Pons (tissue), 1 donor: ENCODE measurements around the gene BICD1.
"Not testable (repeated sequence)": the region's sequence is repeated elsewhere in the genome, so short reads cannot be mapped to it uniquely, and the experiment has no call there.

ENCODE experiments used
- DNase-seq: peaks from one replicate; pipeline ENCODE4 v3.0.0-alpha.2; 2016; ENCODE audit warnings: low spot score

The BICD1 gene

DNA sequence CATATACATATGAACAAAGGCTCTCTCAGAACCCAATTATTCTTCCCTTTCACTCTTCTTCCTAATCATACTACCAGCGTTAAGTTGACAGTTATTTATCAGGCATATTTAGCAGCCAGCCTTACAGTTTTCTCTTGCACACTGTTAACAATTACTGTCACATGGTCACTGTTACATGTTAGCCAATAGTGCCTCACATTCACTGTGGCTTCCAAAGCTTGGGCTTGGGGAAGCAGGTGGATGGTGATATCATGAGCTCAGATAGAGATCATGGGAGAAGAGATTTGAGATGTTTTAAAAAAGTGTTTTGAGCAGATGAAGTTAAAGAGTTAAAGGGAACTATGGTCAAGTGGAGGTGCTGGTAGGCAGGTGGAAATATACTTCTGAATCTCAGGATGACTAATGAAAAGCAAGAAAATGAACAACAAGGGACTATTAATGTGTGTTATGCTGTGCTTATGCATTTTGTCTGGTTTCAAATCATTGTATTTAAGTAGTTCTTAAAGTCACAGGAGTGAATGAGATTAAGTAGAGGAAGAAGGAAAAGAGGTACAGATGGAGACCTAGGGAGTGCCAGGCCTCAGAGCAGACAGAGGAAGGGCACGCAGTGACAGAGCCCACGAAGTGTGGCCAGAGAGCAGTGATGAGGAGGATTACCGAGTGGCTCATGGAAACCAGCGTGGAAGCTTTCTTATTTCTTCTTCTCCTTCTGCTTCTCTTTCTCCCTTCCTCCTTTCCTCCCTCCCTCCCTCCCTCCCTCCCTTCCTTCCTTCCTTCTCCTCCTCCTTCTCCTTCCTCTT, 39.6 kb downstream of the BICD1 start:
- no peak for DNase-seq

DNA sequence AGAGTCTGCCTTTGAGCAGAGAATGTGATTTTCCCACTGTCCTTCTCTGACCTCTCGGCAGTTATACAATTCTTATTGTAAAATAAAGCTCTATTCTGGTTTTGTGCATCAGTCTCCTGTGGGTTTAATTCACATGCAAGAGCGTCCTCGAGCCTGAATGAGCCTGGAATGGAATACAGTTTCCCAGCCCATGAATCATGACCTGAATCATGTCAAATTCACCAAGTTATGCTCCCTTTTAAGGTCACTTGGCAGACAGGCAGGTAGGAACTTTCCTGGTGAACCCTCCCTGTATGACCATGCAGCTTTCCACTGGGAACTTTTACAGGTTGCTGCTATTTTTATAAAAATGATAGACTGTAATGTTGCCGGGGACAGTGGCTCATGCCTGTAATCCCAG, 41.7 kb downstream of the BICD1 start:
- DNase-seq, result no peak

DNA sequence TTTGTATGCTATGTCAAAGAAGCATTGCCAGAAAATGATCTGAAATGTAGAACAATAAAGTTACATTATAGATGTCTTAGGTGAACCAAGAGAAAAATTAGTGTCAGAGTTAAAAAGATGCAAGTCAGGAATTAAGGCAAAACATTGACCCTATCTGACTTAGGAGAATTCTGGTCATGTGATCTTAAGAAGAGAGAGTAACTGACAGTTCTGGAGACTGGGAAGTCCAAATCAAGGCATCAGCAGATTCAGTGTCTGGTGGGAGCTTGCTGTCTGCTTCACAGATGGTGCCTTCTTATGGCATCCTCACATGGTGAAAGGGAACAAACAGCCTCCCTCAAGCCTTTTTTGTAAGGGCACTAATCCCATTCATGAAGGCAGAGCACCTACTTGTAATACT, 42.8 kb downstream of the BICD1 start:
- no peak for DNase-seq

DNA sequence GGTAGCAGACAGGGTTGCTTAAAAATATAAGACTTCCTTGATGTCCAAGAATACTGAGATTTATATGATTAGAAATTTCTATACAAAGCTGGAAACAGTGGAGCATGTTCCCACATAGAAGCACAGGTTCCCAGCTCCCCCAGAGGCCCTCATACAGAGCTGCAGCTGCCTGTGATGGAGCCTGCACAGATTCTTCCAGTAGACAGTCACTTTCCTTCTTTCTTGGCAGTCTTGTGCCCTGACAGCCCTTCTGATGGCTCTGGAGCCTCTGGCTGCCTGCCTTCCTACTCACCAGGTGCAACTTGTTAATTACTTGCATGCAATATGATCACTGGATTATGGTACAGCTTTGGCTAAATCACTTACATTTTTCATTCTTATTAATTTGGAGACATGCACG, 44.4 kb downstream of the BICD1 start:
- DNase-seq, result peak; percentile 11

DNA sequence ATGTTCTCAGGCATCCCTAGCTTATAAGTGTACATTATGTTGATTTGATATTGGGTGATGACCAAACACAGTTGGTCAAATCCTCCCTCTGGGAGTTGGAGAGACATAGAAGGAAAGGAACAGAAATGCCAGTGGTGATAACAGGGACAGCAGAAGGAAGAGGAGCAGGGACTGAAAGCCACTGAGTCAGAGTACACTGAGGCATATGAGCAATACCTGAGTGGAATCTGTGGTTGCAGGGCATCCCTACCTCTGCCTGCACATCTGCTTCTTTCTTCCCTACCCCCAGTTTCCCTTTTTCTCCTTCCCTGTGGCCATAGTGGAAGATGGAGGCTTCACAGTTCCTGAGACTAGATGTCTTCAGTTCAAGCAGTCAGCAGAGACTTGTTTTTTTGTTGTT, 44.9 kb downstream of the BICD1 start:
- no peak for DNase-seq

DNA sequence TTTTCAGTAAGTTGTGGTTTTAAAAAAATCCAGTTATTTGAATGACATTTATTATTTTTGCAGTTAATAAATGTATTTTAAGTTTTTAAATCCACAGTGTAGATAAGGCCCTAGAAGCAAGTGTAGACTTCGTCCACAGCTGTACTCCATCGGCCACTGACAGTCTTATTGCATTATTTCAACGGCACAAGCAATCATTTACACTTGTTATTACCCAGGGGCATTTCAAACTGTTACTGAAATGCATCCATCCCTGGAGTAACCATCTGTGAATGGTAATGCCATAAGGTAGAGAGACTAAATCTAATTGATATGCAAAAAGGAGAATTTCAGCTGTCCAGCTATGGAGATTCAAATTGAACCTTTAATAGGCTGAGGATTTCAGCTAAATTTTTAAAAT, 48.4 kb downstream of the BICD1 start:
- no peak for DNase-seq

DNA sequence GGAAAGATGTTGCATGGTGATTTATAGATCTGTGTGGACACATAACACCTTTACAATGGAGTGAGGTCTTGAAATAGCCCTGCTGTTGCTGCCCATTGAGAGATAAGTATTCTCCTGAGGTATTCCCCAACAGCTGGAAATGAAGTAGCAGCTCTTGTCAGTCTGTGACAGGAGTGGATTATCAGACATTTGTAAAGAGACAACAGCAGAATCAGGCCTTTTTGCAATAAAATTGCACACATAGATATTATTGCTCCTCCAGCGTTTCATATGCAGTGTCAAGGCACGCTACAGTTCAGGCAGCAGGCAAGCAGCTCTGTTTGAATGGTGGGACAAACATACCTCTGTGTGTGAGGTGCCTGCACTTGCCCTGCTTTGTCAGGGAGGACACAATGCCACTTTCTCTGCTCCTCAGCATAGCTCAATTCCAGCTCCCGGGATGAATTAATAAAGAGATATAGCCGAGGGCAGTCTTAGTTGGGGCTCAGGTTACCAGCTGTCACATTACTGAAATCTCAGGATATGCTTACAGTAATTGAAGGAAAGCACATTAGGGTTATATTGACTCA, 49.4 kb downstream of the BICD1 start:
- no peak for DNase-seq

DNA sequence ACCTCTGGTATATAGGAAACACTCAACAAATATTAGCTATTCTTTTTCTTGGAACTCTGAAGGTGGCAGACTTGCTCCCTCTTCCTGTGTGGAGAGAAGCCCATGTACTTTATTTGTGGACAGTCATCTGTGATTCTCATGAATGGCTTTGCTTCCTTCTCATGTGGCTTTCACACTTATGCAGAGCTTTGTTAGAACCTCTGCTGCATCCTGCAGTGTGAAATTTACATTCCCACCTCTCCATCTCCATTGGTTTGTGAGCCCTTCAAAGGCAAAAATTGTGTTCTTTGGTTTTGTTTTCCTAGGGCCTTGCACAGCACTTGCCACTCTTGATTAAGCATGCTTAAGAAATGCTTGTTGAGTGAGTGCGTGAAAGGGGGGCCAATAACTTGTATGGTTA, 51.9 kb downstream of the BICD1 start:
- DNase-seq, result no peak

DNA sequence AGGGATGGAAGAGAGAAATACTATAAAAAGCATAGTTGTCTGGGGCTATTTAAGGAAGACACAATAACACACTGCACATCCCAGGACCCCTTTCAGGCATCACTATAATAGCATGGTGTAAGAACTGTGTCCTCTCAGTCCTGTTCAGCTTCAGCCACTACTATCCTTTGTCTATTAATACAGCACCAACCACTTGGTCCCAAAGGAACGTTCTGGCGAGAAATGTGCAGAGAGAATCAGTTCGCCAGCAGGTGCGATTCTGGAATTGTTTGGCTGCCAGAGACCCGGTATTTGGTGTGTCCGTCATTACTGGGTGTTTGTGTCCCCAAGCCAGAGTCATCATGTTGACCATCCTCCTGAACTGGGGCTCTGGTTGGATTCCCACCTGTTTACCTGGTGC, 52.7 kb downstream of the BICD1 start:
- no peak for DNase-seq

DNA sequence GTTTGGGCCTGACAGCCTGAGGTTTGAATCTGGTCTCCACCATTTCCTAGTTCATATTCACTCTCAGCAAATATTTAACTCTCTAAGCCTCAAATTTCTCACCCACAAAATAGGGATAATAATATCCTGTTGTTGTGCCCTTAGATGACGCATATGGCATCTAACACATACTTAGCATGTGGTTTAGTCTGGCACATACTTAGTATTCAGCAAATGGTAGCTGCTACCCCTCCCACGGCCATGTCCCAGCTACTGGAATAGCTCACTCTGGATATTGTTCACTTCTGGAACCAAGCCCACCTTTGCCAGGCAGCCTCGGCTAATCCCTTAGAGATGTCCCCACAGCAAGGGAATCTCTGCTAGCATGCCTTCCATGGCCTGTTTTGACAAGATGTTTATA, 53.3 kb downstream of the BICD1 start:
- no peak for DNase-seq

DNA sequence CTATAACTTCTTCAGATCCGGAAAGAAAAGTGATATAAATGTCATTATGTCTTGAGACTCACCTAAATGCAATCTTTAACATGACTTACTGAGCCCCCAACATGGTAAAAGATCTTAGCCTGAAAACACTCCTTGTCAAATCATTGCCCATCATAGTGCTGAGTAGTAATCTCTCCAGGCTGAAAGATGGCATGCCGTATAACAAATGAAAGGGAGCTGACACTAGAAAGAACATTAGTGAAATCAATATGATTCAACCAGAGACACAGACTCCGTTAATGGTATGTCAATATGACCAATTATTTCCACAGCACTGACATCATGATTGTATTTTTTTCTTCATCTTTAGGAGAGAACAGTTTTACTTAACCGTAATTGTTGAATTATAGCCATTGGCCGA, 54.4 kb downstream of the BICD1 start:
- DNase-seq, result no peak

DNA sequence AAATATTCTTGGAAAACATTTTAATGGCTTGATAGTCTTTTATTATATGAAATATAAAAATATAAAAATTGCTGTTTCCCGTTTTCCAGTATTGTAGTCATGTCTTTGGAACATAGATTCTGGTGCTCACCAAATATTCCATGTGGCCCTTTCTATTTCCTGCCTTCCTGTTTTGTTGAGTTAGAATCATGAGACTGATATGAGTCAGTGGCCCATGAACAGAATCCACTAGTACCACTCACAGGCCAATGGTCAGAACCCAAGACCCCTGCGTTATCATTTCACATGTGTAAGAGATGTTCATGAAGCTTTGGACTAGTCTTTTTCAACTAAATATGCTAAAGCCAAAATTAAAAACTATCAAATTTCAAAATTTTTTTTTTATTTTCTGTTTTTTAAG, 56.9 kb downstream of the BICD1 start:
- DNase-seq, result no peak

DNA sequence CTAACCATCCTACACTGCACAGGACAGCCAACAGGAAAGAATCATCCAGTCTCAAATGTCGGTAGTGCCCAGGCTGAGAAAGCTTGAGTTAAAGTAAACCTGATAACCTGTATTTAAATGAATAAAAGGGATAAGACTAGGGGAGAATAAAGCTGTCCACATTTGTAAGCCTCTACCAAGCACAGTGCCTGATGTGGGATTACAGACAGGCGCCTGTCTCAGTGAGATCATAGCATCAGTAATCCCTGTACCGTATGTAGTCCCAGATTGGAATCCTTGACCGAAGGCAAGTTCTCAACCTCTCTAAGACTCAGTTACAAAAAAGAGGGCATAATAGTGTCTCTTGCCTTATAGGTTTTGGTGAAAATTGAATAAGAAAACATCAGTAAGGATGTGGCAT, 59.9 kb downstream of the BICD1 start:
- no peak for DNase-seq

DNA sequence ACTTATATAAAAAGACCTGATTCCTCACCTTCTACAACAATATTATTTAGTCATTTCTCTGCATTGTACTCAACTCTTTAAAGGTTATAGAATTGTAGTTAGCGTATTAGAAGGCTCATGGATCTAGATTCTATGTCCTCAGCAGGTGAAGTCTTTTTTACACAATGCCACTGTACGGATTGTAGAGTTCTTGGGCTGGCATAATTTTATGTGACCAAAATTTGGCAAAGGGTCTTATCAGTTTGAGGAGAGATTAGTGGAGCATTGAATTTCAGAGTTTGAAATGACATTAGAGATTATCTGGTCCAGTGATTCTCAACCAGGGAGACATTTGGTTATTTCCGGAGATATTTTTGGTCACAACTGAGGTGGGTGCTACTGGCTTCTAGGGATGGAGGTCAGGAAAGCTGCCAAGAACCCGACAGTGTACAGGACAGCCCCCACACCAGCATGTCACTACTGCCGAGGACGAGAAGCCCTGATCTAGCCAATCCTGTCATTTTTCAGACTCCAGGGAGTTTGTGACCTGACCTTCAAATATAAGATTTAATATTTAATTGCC, 63.9 kb downstream of the BICD1 start:
- no peak for DNase-seq

DNA sequence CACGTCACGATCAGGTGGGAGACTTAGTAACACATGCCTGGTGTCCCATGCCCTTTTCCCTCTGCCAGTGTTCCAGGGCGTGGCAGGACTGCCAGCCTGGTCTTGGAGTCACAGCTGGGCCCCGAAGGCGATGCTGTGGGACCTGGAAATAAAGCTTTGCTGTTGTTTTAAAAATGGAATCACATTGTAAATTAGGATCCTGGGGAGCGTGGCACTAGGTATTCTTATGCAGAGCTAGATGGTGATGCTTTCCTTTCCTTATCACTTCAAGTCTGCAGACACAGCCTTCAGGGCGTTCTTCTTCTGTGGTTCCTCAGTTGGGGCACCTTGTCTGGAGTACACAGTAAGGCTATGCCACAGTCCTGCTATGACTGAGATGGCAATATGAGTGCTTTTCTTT, 64.6 kb downstream of the BICD1 start:
- no peak for DNase-seq

DNA sequence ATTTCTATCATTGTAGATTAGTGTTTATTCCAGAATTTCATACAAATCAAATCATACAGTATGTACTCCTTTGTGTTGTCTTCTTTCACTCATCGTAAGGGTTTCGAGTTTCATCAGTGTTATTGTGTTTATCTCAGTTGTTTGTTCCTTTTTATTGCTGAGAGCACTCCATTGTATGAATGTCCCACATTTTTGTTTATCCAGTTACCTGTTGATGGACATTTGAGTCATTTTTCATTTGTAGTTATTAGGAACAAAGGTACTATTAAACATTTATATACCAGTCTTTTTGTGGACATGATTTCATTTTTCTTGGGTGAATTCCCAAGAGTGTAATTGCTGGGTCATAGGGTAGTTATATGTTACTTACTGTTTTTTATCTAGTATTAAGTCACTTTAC, 70.0 kb downstream of the BICD1 start:
- DNase-seq, result no peak

DNA sequence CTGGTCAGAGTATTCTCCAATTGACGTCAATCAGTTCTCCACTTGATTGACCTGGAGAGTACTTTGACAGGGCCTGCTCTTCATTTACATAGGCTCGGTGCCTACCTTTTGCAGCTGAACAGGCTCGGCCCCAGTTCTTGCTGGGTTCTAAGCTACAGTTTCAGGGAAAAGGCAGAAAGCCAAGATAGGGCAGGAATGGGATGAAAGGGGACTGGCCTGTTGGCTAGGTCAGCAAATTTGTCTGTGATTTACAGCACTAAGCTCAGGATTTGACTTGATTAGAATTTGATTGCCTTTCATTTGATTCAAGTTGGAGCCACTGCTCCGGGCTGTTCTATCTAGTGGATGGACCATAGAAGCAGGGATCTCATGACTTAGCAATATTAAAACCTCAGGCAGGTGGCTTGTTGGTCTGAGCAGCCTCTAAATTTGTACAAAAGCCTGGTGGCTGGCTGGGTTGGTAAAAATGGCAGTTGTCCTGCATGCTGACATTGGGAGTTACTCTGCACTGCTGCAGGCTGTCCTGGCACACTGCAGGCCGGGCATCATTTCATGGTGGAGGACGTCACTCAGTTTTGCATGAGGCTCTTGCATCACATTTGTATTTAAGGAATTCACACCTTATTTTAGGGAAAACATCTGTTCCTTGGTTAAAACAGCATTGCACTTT, 71.8 kb downstream of the BICD1 start:
- no peak for DNase-seq

DNA sequence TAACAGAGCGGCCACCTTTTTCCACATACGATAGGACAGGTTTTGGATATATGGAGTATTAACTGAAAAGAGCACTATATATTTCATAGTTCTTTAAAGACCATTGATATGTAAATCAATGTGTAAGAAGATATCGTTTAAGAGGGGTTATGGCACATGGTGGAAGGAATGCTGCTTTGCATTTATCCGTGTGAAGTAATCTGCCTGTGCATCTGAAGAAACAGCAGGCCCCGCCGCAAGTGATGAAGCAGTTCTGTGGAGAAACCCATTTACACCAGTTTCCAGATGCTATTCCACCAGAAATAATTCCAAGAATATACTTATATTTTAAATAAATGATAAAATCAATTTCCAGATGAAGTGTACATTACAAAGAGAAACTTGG, 72.4 kb downstream of the BICD1 start:
- no peak for DNase-seq

DNA sequence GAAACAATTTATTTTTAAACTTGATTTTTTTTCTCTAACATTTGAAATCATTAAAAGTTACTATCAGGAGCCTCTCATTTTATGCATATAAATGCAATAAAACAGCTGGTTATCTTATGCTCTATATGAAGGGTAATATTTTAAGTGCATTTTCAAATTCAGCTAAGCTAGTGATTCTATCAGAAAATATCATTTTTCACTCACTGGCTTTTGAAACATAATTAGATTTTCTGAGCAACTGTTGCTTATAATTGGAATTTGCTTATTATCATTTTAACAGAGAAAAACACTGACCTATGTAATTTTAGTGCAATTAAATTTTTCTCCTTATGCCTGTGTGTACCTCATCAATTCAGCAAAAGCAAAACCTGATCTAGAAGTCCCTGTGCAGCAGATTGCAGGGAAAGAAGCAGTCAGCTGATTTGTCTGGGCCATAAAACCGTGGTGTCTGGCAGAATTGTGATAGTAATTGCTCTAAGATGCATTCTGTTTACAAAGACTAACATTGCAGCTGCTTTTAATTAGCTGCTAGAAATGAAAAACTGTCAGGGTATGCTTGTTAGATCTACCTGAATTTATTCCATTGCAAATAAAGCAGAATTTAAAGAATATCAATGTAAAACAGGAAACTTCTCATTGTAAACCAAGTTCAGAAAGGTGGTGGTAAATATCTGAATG, 75.0 kb downstream of the BICD1 start:
- DNase-seq, result no peak

DNA sequence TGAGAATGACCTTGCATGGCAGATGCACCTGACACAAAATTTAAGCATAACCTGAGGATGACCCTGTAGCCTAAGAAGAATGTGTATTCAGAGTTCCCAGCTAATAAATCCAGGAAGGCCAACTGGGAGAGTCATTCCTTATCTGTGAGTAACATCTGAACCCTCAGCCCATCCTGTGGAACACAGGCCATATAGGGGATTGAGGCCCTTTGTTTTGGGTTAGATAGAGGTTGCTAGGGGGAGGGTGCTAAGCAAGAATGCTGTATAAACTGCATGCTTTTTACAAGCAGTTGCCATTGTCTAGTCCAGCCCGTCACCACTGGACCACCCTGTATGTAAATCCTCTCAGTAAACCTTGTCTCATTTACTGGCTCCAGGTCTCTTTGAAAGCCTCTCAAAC, 77.0 kb downstream of the BICD1 start:
- DNase-seq, result no peak

DNA sequence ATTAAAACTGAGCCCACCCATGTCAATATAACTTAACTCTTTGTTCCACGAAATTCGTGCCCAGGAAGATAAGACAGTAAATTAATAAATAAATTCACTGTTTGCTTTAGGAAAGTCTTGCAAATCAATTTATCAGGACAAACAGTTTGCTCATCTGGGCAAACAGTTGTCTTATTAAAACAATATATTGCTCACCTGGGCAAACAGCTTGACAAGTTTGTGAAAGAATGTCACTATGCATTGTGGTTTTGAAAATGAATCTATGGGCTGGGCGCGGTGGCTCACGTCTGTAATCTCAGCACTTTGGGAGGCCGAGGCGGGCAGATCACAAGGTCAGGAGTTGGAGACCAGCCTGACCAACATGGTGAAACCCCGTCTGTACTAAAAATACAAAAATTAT, 80.5 kb downstream of the BICD1 start:
- not testable (repeated sequence) for DNase-seq

DNA sequence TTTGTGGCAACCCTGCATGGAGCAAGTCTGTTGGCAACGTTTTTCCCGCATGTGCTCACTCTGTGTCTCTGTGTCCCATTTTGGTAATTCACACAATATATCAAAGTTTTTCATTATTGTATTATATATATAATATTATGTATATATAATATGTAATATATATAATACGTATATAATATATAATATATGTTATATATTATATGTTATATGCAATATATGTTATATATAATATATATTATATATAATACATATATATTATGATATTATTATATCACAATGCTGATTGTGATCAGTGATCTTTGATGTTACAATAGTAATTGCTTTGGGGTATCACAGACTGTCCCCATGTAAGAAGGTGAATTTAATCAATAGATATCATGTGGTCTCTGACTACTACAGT, 84.8 kb downstream of the BICD1 start:
- no peak for DNase-seq
